Testis (tissue), 2 donors: ENCODE results near the gene COL4A4.

Source experiments
- CTCF ChIP-seq, 3 experiments: fragments of 450-650 bp in 2 of 3; fragments of 200-600 bp in 1 of 3; sonication (generic) in 1 of 3; IDR thresholded peaks; one replicate each; pipeline ENCODE4 v1.5.1; 2016 to 2019; ENCODE audit warnings: antibody characterized with exemption in 3 of 3, mild to moderate bottlenecking in 2 of 3, moderate library complexity in 1 of 3
- POLR2A ChIP-seq: fragments of 450-650 bp; IDR thresholded peaks from one replicate; pipeline ENCODE4 v1.6.1; 2017; ENCODE audit warnings: antibody characterized with exemption, mild to moderate bottlenecking, moderate library complexity

- no peak for TF ChIP-seq CTCF (IDR thresholded peaks at IDR 0.05)
- no peak for TF ChIP-seq POLR2A
These were observed 48.2 kb downstream of the COL4A4 start for GRCh38 chr2:227115761-227116160.
